Hepatocyte (in vitro differentiated cells): ENCODE data around the gene DEXI. TPM values are rescaled to one million over a fixed set of nuclear protein-coding genes. Genes with fewer than 3 reads are reported as not detected.

Experiments
- DNase-seq: peaks from one replicate; pipeline ENCODE4 v3.0.0-alpha.2; 2016; ENCODE audit warnings: low spot score
- H2AFZ ChIP-seq: fragments of 200-600 bp; sonication (generic); 2 replicates; pipeline ENCODE4 v1.6.0; 2016; ENCODE audit warnings: antibody characterized with exemption, mild to moderate bottlenecking
- H3K27ac ChIP-seq: fragments of 200-600 bp; sonication (generic); 2 replicates; pipeline ENCODE4 v1.5.1; 2016; ENCODE audit warnings: mild to moderate bottlenecking
- H3K27me3 ChIP-seq: fragments of 200-600 bp; sonication (generic); 2 replicates; pipeline ENCODE4 v1.6.1; 2016
- H3K36me3 ChIP-seq: fragments of 200-600 bp; sonication (generic); replicated peaks from 2 replicates; pipeline ENCODE4 v1.5.1; 2016; ENCODE audit warnings: low read depth; ENCODE audit not compliant: insufficient read depth
- H3K4me1 ChIP-seq: fragments of 200-600 bp; sonication (generic); 2 replicates; pipeline ENCODE4 v1.5.1; 2016; ENCODE audit warnings: mild to moderate bottlenecking, moderate library complexity; ENCODE audit not compliant: insufficient read depth
- H3K4me2 ChIP-seq: fragments of 200-600 bp; sonication (generic); 2 replicates; pipeline ENCODE4 v1.6.0; 2016
- H3K4me3 ChIP-seq: fragments of 200-600 bp; sonication (generic); 2 replicates; pipeline ENCODE4 v1.5.1; 2016; ENCODE audit warnings: mild to moderate bottlenecking
- H3K79me2 ChIP-seq: fragments of 200-600 bp; sonication (generic); 2 replicates; pipeline ENCODE4 v1.6.0; 2017; ENCODE audit warnings: mild to moderate bottlenecking
- H3K9me2 ChIP-seq: fragments of 200-600 bp; sonication (generic); replicated peaks from 2 replicates; pipeline ENCODE4 v1.6.0; 2017; ENCODE audit warnings: mild to moderate bottlenecking; ENCODE audit not compliant: insufficient read depth
- H3K9me3 ChIP-seq: fragments of 200-600 bp; sonication (generic); 2 replicates; pipeline ENCODE4 v1.5.1; 2016; ENCODE audit warnings: low read depth, mild to moderate bottlenecking
- H4K20me1 ChIP-seq: fragments of 200-600 bp; sonication (generic); 2 replicates; pipeline ENCODE4 v1.6.0; 2016; ENCODE audit warnings: mild to moderate bottlenecking; ENCODE audit not compliant: insufficient read depth, poor library complexity, severe bottlenecking
- EZH2 ChIP-seq: fragments of 200-600 bp; sonication (generic); IDR thresholded peaks from 2 replicates; pipeline ENCODE4 v1.6.1; 2016; ENCODE audit warnings: antibody characterized with exemption, mild to moderate bottlenecking, borderline replicate concordance
- EZH2phosphoT487 ChIP-seq: fragments of 200-600 bp; sonication (generic); IDR thresholded peaks from one replicate; pipeline ENCODE4 v1.6.1; 2018; ENCODE audit warnings: antibody characterized with exemption, mild to moderate bottlenecking, low read depth, moderate library complexity; ENCODE audit not compliant: unreplicated experiment, severe bottlenecking
- WGBS: methylation state at CpG from one replicate; pipeline ENCODE4 v1.1.6; 2016; ENCODE audit warnings: low lambda C conversion rate; ENCODE audit errors: missing lambda C conversion rate; 5-methylcytosine and 5-hydroxymethylcytosine counted together
- polyA plus RNA-seq: library from polyadenylated mRNA; unstranded; fragments of >200 nt; fragmentation: Nextera tagmentation; extraction: Ambion mirVana; gene quantifications from 2 replicates; pipeline ENCODE4 v1.2.1, GENCODE V29; 2016
- total RNA-seq: library from RNA; depleted of rRNA; stranded (reverse); fragments of >200 nt; gene quantifications from 2 replicates; pipeline ENCODE4 v1.2.3, GENCODE V29; 2014
- TF ChIP-seq, protein P1 (sequence below): fragments of 200-600 bp; sonication (generic); IDR thresholded peaks from 2 replicates; pipeline ENCODE4 v1.5.1; 2016; ENCODE audit warnings: antibody characterized with exemption, mild to moderate bottlenecking; ENCODE audit not compliant: poor library complexity

The DEXI gene
- total and polyA plus RNA-seq, 2 experiments from 2014 or later: 51.6 to 82.4 TPM

DNA sequence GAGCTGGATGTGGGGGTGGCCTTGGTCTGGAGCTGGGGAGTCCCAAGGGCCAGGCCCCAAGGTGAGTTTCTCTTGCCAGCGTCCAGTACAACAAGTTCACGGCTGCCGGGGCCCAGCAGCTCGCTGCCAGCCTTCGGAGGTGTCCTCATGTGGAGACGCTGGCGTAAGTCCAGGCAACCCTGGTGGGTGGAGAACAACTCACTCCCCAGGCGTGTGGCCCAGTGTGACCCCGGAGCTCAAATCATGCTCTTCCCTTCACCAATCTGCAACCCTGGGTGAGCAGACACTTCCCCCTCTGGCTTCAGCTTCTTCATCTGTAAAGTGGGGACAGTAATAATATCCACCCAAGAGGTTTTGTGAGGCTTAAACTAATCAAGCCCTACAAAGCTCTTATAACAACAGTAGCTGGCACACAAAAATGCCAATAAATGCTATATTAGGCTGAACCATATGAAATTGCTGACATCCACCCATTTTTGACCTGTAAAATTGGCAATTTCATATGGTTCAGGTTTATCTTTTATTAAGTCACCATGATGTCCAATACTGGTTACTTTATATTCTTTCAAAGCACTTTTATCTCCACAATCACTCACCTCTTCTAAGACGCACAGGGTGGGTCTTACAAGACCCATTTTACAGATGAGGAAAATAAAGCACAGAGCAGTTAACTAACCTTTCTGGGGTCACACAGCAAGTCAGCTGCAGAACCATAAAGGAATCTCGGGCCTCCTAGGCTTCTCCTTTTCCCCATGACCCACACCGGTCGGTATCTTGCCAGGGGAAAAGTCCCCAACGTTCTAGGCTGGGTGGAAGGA lies 19.7 kb downstream of the DEXI start:
- Histone ChIP-seq H3K79me2 (no peaks in the 10 kb centered on the region), H3K4me1 (no peaks in the 10 kb centered on the region), H3K27me3 (no peaks in the 10 kb centered on the region), H3K4me3 (no peak overlapping the region), H4K20me1 (peaks cover 3% of the 10 kb centered on the region), H3K4me2 (no peak overlapping the region), H2AFZ (no peak overlapping the region), H3K36me3 (no peaks in the 10 kb centered on the region), H3K9me3 (no peaks in the 10 kb centered on the region), H3K9me2 (no peaks in the 10 kb centered on the region), H3K27ac (no peak overlapping the region)
- WGBS: 96% methylated on average over 13 of the region's 14 CpGs
- no peak for DNase-seq
- TF ChIP-seq EZH2 (no peak), EZH2phosphoT487 (no peak)
- TF ChIP-seq, protein P1, sequence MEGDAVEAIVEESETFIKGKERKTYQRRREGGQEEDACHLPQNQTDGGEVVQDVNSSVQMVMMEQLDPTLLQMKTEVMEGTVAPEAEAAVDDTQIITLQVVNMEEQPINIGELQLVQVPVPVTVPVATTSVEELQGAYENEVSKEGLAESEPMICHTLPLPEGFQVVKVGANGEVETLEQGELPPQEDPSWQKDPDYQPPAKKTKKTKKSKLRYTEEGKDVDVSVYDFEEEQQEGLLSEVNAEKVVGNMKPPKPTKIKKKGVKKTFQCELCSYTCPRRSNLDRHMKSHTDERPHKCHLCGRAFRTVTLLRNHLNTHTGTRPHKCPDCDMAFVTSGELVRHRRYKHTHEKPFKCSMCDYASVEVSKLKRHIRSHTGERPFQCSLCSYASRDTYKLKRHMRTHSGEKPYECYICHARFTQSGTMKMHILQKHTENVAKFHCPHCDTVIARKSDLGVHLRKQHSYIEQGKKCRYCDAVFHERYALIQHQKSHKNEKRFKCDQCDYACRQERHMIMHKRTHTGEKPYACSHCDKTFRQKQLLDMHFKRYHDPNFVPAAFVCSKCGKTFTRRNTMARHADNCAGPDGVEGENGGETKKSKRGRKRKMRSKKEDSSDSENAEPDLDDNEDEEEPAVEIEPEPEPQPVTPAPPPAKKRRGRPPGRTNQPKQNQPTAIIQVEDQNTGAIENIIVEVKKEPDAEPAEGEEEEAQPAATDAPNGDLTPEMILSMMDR: no peak

DNA sequence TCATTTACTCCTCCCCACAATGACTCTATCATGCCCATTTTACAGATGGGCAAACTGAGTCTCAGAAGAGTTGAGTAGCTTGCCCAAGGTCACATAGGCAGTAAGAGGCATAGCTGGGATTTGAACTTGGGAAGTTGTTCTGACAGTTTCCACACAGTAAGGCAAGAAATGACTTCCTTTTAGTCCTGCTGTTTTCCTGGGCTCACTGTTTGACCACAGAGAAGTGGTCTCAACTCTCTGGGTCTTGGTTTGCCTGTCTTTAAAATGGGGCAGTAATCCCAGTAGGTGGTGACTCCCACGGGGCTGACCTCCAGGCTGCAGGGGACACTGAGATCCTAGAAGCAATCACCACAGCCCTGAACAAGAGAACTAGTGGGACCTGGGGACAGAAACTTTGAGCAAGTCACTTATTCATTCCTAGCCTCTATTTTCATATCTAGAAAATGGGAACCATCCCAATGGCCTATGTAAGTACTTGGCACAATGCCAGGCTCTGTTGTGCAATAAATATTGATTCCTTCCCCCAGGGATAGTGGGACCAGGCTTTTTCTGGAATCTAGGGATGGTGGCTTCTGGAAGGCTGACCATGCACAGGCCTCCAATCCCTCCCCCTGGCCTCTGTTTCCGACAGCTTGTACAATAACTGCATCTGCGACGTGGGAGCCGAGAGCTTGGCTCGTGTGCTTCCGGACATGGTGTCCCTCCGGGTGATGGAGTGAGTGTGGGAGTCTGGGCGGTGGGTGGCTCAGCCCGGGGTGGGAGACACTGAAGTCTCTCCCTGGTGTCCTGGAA lies 20.5 kb downstream of the DEXI start:
- Histone ChIP-seq H3K79me2 (no peaks in the 10 kb centered on the region), H3K27me3 (no peaks in the 10 kb centered on the region), H3K36me3 (no peaks in the 10 kb centered on the region), H2AFZ (no peak overlapping the region), H3K27ac (no peak overlapping the region), H3K9me3 (no peaks in the 10 kb centered on the region), H3K4me3 (no peak overlapping the region), H3K4me2 (no peak overlapping the region), H3K4me1 (no peaks in the 10 kb centered on the region), H3K9me2 (no peaks in the 10 kb centered on the region), H4K20me1 (no peaks in the 10 kb centered on the region)
- TF ChIP-seq EZH2phosphoT487 (no peak), EZH2 (no peak)
- TF ChIP-seq, protein P1: no peak
- DNase-seq: no peak
- 93% methylated on average over 10 of the region's 10 CpGs for WGBS

DNA sequence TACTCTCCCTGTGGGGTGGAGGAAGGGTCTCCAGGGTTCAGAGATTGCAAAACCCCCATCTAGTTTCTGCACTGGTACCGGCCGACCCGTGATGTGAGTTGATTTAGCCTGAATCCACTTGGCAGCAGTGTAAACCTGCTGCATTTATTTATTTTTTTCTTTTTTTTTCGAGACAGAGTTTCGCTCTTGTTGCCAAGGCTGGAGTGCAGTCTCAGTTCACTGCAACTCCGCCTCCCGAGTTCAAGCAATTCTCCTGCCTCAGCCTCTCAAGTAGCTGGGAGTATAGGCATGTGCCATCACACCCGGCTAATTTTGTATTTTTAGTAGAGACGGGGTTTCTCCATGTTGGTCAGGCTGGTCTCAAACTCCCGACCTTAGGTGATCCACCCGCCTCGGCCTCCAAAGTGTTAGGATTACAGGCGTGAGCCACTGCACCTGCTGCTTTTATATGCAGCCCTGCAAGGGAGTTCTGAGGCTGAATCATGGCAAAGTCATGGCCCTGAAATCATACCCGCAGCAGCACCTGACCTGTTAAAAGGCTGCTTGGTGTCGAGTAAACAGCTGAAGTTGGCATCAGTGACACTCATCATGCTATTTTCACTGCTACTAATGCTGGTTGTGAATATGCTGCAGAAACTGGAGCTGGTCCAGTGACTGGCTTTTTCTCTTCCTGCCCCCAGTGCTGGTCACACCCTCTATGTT lies 21.4 kb downstream of the DEXI start:
- H3K79me2 ChIP-seq: no peaks in the 10 kb centered on the region
- no peak overlapping the region for H3K27ac ChIP-seq
- no peak for DNase-seq
- H3K27me3 ChIP-seq: no peaks in the 10 kb centered on the region
- no peaks in the 10 kb centered on the region for H3K36me3 ChIP-seq
- no peak overlapping the region for H3K4me2 ChIP-seq
- no peaks in the 10 kb centered on the region for H3K4me1 ChIP-seq
- H3K9me2 ChIP-seq: no peaks in the 10 kb centered on the region
- no peaks in the 10 kb centered on the region for H4K20me1 ChIP-seq
- TF ChIP-seq EZH2phosphoT487 (no peak), EZH2 (no peak)
- TF ChIP-seq, protein P1: no peak
- 96% methylated on average over 15 of the region's 15 CpGs for WGBS
- H3K4me3 ChIP-seq: no peak overlapping the region
- H2AFZ ChIP-seq: no peak overlapping the region
- H3K9me3 ChIP-seq: no peaks in the 10 kb centered on the region
